Loucy (cell line): ENCODE data around the gene PAF1.

ENCODE experiments used
- H2AFZ ChIP-seq: fragments of 200-600 bp; sonication (generic); 2 replicates; pipeline ENCODE4 v1.6.0; 2016; ENCODE audit warnings: antibody characterized with exemption, mild to moderate bottlenecking, low read length, moderate library complexity
- H3F3A ChIP-seq: fragments of 200-600 bp; 2 replicates; pipeline ENCODE4 v1.6.0; 2016; ENCODE audit warnings: antibody characterized with exemption, low read depth, mild to moderate bottlenecking
- H3K27me3 ChIP-seq: fragments of 200-600 bp; sonication (generic); 2 replicates; pipeline ENCODE4 v1.6.1; 2014; ENCODE audit warnings: low read length, mild to moderate bottlenecking; ENCODE audit not compliant: insufficient read depth, poor library complexity, severe bottlenecking
- H3K36me3 ChIP-seq: fragments of 200-600 bp; sonication (generic); 2 replicates; pipeline ENCODE4 v1.6.1; 2016; ENCODE audit warnings: low read length; ENCODE audit not compliant: insufficient read depth
- H3K4me1 ChIP-seq: fragments of 200-600 bp; sonication (generic); 2 replicates; pipeline ENCODE4 v1.5.1; 2014; ENCODE audit warnings: low read length, mild to moderate bottlenecking; ENCODE audit not compliant: insufficient read depth, poor library complexity, severe bottlenecking
- H3K4me2 ChIP-seq: fragments of 200-600 bp; sonication (generic); 2 replicates; pipeline ENCODE4 v1.6.0; 2014; ENCODE audit warnings: antibody characterized with exemption, low read length, low read depth, mild to moderate bottlenecking; ENCODE audit not compliant: poor library complexity, severe bottlenecking
- H3K4me3 ChIP-seq: fragments of 200-600 bp; sonication (generic); 2 replicates; pipeline ENCODE4 v1.5.1; 2014; ENCODE audit warnings: low read length, mild to moderate bottlenecking, mixed read lengths; ENCODE audit not compliant: poor library complexity, severe bottlenecking
- H3K79me2 ChIP-seq: fragments of 200-600 bp; sonication (generic); 2 replicates; pipeline ENCODE4 v1.6.1; 2014; ENCODE audit warnings: low read length; ENCODE audit not compliant: insufficient read depth
- H3K9ac ChIP-seq: fragments of 200-600 bp; sonication (generic); 2 replicates; pipeline ENCODE4 v1.6.0; 2014; ENCODE audit warnings: mild to moderate bottlenecking, low read depth, low read length, moderate library complexity; ENCODE audit not compliant: poor library complexity, severe bottlenecking
- H3K9me2 ChIP-seq: fragments of 200-600 bp; sonication (generic); replicated peaks from 2 replicates; pipeline ENCODE4 v1.6.1; 2016; ENCODE audit warnings: low read depth, low read length, mixed read lengths
- H3K9me3 ChIP-seq: fragments of 200-600 bp; sonication (generic); 2 replicates; pipeline ENCODE4 v1.6.1; 2014; ENCODE audit warnings: mild to moderate bottlenecking, antibody characterized with exemption, low read length, low read depth; ENCODE audit not compliant: insufficient read depth
- H4K20me1 ChIP-seq: fragments of 200-600 bp; sonication (generic); 2 replicates; pipeline ENCODE4 v1.6.0; 2014; ENCODE audit warnings: antibody characterized with exemption, low read length, mild to moderate bottlenecking; ENCODE audit not compliant: insufficient read depth, poor library complexity, severe bottlenecking
- CTCF ChIP-seq: fragments of 200-600 bp; sonication (generic); conservative IDR thresholded peaks from 2 replicates; pipeline ENCODE4 v1.5.1; 2014; ENCODE audit warnings: mild to moderate bottlenecking, antibody characterized with exemption, low read length
- EZH2phosphoT487 ChIP-seq: fragments of 200-600 bp; IDR thresholded peaks from 2 replicates; pipeline ENCODE4 v1.6.1; 2018; ENCODE audit warnings: antibody characterized with exemption, mild to moderate bottlenecking, moderate library complexity, borderline replicate concordance

PAF1 gene

GRCh38 chr19:39351537-39352064, 39.3 kb downstream of the PAF1 start:
- H3K9me2 ChIP-seq, result no peaks in the 10 kb centered on the region
- peaks cover 38% of the 10 kb centered on the region; the same call in 1 of the 2 replicates for H3K36me3 ChIP-seq
- H3F3A ChIP-seq, result no peaks in the 10 kb centered on the region
- H3K4me1 ChIP-seq, result peaks cover 20% of the 10 kb centered on the region
- H3K9ac ChIP-seq, result no peak overlapping the region
- 0 out of 2 replicates have a peak, but pooled peaks have one; percentile 18 for TF ChIP-seq CTCF
- no peak for TF ChIP-seq EZH2phosphoT487
- H3K9me3 ChIP-seq, result no peaks in the 10 kb centered on the region
- H2AFZ ChIP-seq, result no peak overlapping the region
- no peaks in the 10 kb centered on the region for H3K27me3 ChIP-seq
- no peak overlapping the region for H3K4me3 ChIP-seq
- peaks cover 26% of the 10 kb centered on the region for H3K79me2 ChIP-seq
- H4K20me1 ChIP-seq, result peaks cover 25% of the 10 kb centered on the region
- H3K4me2 ChIP-seq, result no peak overlapping the region

- H3K4me2 ChIP-seq, result no peak overlapping the region
- no peaks in the 10 kb centered on the region for H3K27me3 ChIP-seq
- TF ChIP-seq EZH2phosphoT487 (no peak), CTCF (no peak)
- H2AFZ ChIP-seq, result no peak overlapping the region
- no peak overlapping the region for H3K4me3 ChIP-seq
- H4K20me1 ChIP-seq, result peaks cover 34% of the 10 kb centered on the region
- peaks cover 25% of the 10 kb centered on the region; the same call in 1 of the 2 replicates for H3K36me3 ChIP-seq
- no peaks in the 10 kb centered on the region for H3K9me3 ChIP-seq
- peaks cover 41% of the 10 kb centered on the region for H3K79me2 ChIP-seq
- H3K9me2 ChIP-seq, result no peaks in the 10 kb centered on the region
- no peaks in the 10 kb centered on the region for H3F3A ChIP-seq
- no peak overlapping the region for H3K9ac ChIP-seq
- H3K4me1 ChIP-seq, result peaks cover 34% of the 10 kb centered on the region
These were observed 40.8 kb downstream of the PAF1 start for GRCh38 chr19:39350156-39350555.

- no peak overlapping the region for H3K4me3 ChIP-seq
- H4K20me1 ChIP-seq, result peaks cover 39% of the 10 kb centered on the region
- no peaks in the 10 kb centered on the region for H3K27me3 ChIP-seq
- TF ChIP-seq CTCF (no peak), EZH2phosphoT487 (no peak)
- no peak overlapping the region for H2AFZ ChIP-seq
- H3K9ac ChIP-seq, result peak overlapping the region; percentile 25
- H3F3A ChIP-seq, result no peaks in the 10 kb centered on the region
- peaks cover 49% of the 10 kb centered on the region for H3K79me2 ChIP-seq
- no peak overlapping the region for H3K4me2 ChIP-seq
- no peaks in the 10 kb centered on the region for H3K9me2 ChIP-seq
- peaks cover 19% of the 10 kb centered on the region; the same call in 1 of the 2 replicates for H3K36me3 ChIP-seq
- peaks cover 42% of the 10 kb centered on the region for H3K4me1 ChIP-seq
- H3K9me3 ChIP-seq, result no peaks in the 10 kb centered on the region
These were observed 41.6 kb downstream of the PAF1 start for GRCh38 chr19:39349326-39349725.
